NCI-H345 (cell line): ENCODE results near the gene SMCHD1.
"Not testable (repeated sequence)": the region's sequence is repeated elsewhere in the genome, so short reads cannot be mapped to it uniquely, and the experiment has no call there.

Experiments
- DNase-seq: peaks from one replicate; lab custom pipeline; 2025; lab: John Stamatoyannopoulos, UW

The SMCHD1 gene

GRCh38 chr18:2657788-2658458, 2.4 kb downstream of the SMCHD1 start:
- no peak for DNase-seq

DNA sequence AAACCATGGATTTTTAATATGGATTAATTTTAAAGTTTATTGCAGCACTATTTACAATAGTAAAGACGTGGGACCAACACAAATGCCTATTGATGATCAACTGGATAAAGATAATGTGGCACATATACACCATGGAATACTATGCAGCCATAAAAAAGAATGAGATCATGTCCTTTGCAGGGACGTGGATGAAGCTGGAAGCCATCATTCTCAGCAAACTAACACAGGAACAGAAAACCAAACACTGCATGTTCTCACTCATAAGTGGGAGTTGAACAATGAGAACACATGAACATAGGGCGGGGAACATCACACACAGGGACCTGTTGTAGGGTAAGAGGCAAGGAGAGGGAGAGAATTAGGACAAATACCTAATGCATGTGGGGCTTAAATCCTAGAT, 5.3 kb downstream of the SMCHD1 start:
- not testable (repeated sequence) for DNase-seq

- DNase-seq: not testable (repeated sequence)
These were observed 6.8 kb downstream of the SMCHD1 start for GRCh38 chr18:2662288-2662687.

DNA sequence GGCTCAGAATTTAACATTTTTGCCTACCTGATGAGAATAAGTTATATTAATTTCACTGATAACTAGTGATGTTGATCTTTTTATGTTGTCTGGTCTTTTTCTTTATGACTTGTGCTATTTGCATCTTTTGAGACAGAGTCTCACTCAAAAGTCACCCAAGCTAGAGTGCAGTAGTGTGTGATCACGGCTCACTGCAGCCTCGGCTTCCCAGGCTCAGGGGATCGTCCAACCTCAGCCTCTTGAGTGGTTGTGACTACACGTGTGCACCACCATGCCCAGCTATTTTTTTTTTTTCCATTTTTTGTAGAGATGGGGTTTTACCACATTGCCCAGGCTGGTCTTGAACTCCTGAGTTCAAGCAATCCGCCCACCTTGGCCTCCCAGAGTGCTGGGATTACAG, 7.5 kb downstream of the SMCHD1 start:
- DNase-seq: no peak

DNA sequence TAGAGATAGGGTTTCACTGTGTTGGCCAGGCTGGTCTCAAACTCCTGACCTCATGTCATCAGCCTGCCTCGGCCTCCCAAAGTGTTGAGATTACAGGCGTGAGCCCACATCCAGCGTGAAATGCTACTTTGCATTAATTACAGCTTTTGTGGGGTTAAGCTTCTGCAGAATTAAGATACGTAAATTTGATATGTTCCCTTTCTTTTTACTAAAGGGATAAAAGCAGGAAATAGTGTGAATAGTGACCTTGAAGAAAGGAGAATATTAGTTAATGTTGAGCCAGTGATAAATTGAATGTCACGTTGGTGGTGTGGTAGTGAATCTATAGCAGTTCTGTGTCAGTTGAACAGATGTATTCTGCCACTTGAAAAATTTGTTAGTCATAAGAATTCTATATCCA, 16.9 kb downstream of the SMCHD1 start:
- DNase-seq: no peak

- no peak for DNase-seq
These were observed 17.3 kb downstream of the SMCHD1 start for GRCh38 chr18:2672872-2673271.

DNA sequence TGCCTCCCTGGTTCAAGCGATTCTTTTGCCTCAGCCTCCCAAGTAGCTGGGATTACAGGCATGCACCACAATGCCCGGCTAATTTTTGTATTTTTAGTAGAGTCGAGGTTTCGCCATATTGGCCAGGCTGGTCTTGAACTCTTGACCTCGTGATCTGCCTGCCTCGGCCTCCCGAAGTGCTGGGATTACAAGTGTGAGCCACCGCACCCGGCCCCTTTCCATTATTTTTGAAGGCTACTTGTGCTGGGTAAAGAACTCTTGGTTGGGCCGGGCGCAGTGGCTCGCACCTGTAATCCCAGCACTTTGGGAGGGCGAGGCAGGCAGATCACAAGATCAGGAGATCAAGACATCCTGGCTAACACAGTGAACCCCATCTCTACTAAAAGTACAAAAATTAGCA, 23.4 kb downstream of the SMCHD1 start:
- DNase-seq: not testable (repeated sequence)

DNA sequence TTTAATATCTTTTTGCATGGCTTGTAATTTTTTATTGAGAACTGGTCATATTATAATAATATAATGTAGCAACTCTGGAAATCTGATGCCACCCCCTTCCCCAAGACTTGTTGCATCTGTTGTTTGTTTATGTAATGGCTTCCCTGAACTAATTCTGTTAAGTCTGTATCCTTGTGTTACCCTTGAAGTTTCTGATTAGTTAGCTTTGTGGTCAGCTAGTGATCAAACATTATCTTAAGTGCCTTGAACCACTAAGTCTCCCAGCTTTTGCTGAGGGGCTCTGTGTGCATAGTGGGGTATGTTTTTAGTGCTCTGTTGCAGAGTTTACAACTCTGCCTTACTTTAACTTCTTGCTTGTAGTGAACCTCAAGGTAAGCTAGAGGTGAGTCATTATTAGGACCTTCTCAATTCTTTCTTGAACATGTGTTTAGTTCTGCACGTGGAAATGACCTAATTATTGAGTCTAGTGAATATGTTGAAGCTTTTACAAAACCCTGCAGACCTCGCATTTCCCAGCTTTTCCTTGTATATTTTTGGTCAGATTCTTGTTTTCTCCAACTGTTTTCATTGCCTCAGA, 24.8 kb downstream of the SMCHD1 start:
- no peak for DNase-seq

- DNase-seq: no peak
These were observed 26.6 kb downstream of the SMCHD1 start for GRCh38 chr18:2681993-2682603.

GRCh38 chr18:2683055-2683454, 27.5 kb downstream of the SMCHD1 start:
- DNase-seq: no peak

DNA sequence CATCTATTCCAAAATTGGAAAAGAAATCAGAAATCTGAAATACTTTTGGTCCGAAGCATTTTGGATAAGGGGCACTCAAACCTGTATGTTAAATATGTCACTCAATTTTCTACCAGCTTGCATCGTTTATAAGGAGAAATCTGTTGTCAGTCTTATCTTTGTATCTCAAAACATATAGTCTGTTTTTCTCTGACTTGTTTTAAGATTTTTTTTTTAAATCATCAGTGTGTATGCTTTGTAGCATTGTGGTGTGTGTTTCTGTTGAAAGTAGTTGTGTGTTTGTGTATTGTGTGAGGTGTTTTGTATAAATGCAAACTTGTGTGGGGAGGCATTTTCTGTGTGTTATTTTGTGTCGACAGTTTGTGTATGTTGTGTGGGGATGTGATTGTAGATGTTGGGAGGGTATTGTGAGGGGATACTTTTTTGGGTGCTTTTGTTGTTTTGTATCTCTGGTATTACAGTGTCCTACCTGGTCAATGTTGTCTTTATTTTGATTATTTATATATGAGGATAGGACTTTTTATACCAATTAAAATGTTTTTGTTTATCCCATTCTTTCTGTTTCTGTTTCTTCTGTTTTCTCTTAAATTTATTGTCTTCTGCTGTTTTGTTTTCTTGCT, 30.9 kb downstream of the SMCHD1 start:
- DNase-seq: no peak

GRCh38 chr18:2687390-2688001, 32.0 kb downstream of the SMCHD1 start:
- DNase-seq: no peak

- DNase-seq: no peak
These were observed 37.0 kb downstream of the SMCHD1 start for GRCh38 chr18:2692508-2692907.

DNA sequence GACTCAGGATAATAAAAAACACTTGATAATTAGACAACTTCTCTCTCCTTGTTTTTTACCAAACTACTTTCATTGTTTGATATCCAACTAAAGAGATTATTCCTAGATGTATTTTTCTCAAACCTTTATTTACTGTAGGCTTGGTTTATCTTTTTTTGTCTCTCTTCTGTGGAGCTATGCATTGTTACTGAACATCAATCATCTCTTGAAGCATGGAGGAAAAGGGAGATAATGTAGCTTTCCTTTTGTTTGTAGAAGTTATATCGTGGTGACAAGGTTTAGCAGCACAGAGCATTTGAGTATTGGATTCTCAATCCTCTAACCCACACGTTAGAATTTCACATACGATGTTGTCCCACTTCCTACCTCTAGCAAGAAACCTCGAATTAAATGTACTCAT, 41.7 kb downstream of the SMCHD1 start:
- DNase-seq: no peak

GRCh38 chr18:2699001-2699400, 43.5 kb downstream of the SMCHD1 start:
- DNase-seq: no peak

GRCh38 chr18:2704541-2704940, 49.0 kb downstream of the SMCHD1 start:
- no peak for DNase-seq

DNA sequence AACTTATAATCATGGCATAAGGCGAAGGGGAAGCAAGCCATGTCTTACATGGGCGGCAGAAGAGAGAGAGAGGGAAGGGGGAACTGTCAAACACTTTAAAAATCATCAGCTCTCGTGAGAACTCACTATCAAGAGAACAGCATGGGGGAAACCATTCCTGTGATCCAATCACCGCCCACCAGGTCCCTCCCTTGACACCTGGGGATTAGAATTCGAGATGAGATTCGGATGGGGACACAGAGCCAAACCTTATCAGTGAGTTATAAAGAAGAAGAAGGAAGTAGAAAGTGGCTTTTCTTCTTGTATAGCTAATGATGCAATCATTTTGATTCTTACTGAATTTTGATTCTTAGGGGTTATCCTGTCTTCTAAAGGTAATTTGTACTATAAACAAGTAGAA, 51.4 kb downstream of the SMCHD1 start:
- DNase-seq: no peak

DNA sequence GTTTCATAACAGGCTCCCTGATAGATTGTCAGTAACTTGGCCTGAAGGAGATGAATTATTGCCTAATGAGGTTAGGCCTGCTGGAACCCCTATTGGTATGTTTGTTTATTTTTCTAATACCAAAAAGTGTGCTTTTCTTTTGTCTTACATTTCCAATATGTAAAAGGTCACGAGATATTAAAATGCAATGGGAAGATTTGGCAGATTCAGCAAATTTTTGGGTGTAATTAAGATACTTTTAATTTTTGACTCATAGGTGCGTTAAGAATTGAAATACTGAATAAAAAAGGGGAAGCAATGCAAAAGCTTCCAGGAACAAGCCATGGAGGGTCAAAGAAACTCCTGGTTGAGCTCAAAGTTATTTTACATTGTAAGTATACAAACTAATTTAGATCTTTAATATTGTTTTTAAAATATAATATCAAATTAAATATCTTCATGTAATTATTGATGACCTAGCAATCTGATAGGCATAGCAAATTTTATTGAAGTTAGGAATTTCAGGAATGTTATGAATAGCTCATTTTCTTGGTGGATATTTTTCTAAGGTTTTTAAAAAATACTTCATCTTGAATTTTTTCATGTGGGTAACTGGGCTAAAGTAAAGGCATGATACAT, 52.1 kb downstream of the SMCHD1 start:
- DNase-seq: no peak

DNA sequence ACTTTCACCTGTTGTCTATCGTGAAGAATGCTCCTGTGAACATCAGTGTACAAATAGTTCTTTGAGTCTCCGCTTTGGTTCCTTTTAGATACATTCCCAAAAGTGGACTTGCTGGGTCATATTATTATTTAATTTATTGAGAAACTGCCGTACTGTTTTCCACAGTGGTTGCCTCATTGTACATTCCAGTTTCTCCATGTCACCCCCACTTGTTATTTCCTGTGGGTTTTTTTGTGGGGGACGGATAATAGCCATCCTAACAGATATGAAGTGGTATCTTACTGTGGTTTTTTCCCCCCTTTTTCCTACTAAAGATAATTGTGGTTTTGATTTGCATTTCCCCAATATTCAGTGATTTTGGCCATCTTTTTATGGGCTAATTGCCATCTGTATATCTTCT, 53.8 kb downstream of the SMCHD1 start:
- DNase-seq: no peak

DNA sequence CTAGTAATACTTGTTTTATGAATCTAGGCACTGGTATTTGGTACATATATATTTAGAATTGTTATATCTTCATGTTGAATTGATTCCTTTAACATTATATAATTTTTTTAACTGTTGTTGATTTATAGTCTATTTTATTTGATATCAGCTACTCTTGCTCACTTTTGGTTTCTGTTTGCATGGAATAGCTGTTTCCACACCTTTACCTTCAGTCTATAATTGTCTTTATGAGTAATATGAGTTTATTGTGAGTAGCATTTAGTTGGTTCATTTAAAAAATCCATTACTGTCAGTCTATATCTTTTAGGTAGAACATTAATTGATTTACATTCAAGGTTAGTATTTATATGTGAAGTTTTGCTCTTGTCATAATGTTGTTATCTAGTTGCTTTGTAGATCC, 58.6 kb downstream of the SMCHD1 start:
- DNase-seq: no peak

- no peak for DNase-seq
These were observed 60.5 kb downstream of the SMCHD1 start for GRCh38 chr18:2715990-2716389.
